Myocyte (in vitro differentiated cells): Measurements from ENCODE around the gene ING4. TPM values are rescaled to one million over a fixed set of nuclear protein-coding genes. Genes with fewer than 3 reads are reported as not detected.

Source experiments
- DNase-seq: peaks from one replicate; pipeline ENCODE4 v3.0.0-alpha.2; 2012; ENCODE audit warnings: low read depth
- total RNA-seq: library from RNA; depleted of rRNA; stranded (reverse); fragments of >200 nt; gene quantifications from 2 replicates; pipeline ENCODE4 v1.2.3, GENCODE V29; 2014

ING4 gene
- total RNA-seq, 1 donor from 2014 or later = 41.0 TPM

DNA sequence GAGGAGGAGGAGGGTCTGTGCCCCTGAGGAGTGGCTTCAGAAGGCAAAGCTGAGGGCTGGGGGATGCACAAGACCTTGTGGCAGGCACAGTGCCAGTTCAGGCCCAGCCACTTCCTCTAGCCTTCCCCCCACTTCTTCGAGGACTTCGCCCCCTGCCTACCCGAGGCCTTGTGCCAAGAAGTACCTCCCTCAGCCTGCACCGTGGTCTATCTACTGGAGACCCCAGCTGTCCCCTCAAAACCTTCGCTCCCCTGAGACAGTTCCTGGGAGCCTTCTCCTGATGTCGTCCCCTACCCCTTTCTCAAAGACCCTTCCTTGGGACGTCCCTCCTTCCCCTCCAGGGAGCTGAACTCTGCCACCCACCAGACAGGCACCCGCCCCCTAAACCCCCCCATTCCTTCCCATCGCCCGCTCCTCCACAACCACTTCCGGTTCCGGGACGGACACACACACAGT lies 25.7 kb upstream of the ING4 start:
- no peak for DNase-seq

DNA sequence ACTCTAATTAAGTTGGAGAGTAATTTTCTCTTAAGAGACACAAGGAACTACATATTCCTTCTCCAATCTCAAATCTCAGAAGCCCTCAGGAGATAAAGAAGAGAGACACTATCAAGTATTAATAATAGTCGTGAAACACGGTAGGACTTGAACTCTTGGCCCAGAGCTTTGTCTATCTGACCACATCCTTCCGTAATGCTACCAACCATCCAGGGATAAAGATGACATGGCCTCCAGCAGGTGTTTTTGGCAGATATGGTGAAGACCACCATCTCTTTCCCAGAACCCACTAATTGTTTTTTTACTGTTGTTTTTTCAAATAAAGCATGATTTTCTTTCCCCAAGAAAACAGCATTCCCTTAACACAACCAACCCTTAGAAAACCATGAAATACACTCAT lies 22.9 kb upstream of the ING4 start:
- no peak for DNase-seq

DNA sequence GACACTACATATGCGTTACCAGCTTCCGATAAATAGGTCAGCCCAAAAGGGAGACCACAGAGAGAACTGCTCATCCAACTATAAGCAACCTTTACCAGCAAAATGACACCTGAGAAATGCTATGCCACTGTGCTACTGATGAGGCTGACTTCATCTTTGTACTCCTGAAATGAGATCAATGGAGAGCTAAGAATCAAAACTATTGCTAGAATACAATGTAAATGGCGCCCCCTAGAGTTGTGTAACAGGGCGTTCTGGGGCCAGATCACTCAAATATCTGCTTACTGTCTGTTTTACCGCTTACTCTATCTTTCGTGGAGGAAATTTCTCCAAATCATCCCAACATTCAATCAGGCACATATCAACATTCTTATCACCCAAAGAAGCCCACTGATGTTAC lies 21.7 kb upstream of the ING4 start:
- DNase-seq = no peak

DNA sequence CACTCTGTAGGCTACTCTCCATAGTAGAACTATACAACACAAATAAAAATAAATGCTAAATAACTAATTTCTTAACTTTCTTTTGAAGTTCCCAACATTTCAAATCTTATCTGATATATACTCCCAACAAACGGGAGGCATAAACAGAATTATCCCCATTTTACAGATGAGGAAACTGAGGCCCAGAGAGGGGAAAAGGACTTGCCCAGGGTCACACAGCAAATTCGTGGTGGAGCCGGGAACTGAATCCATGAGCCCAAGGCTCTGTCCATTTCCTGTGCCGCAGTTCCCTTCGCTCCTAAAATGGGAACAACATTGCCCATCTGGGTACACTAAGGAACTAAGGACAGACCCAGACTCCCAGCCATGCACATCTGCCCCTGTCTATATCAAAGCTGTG lies 14.0 kb upstream of the ING4 start:
- DNase-seq = no peak

DNA sequence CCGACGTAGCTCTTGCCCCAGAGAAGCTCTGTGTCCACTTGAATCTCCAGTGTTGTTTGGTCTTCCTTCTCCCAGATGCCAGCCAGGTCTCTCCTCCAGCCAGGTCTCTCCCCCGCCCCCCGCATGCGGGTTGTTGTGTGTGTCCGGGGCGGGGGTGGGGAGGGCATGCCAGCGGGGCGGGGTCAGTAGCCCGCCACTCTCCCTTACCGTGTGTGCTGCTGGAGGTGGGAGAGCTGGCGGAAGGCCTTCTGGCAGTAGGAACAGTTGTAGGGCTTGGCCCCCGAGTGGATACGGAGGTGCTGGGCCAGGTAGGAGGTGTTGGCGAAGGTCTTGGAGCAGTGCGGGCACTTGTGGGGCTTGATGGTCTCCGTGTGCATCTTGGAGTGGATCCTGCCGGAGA lies 9.2 kb upstream of the ING4 start:
- DNase-seq = no peak

DNA sequence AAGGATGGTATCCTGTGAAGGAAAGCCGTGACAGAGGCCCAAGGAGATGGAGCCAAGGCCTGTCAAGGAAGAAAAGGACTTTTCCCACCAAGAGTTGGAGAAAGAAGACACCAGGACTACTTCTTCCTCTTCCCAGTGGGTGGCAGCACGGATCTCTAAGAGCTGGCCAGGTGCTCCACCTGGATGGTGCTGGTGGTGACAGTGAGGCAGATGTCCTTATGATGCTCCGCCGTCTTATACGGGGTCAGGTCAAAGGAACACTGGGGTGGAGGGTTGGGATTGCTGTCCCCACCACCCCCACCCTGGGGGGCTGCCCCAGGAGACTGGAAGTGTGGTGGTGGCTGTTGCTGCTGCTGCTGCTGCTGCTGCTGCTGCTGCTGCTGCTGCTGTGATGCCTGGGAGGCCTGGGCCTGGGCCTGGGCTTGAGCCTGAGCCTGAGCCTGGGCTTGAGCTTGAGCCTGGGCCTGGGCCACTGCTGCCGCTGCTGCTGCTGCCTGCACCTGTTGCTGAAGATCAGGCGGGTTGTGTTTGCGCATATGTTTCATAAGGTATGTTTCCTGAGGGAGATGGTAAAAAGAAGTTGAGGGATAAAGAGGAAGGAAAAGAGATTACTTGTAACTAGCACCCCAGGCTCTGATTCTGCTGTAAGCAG lies 4.8 kb upstream of the ING4 start:
- no peak for DNase-seq

DNA sequence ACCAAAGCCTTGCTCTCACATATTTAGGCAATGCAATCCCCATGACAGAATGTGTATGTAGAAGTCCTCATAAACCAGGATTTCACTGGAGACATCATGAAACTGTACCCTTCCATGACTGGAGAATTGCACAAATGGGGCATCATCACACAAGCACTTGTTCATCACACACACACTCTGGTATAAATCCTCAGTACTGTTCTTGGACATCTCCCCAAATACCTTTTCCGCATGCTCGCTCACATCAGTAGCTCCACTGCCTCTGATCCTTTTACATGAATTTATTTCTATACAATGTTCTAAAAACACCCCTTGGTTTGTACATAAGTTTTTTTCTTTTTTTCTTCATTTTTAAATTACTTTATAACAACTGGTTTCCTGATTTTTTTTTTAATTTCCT lies 3.3 kb upstream of the ING4 start:
- DNase-seq = no peak

DNA sequence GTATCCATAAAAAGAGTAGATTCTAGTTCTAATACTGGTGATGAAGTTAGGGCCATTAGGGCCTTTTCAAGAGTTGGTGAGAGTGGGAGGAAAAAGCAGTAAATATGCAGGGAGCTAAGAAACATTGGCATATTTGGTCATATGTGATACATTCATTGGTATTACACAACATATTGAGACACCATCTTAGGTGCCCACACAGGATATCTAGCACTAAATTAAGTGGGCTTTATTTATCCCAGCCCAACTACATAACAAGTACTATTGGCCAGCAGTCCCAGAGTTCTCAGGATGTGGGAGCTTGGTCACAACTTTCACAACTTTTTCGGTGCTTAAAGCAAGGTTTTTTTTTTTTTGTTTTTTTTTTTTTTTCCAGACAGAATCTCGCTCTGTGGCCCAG lies 2.0 kb upstream of the ING4 start:
- no peak for DNase-seq

DNA sequence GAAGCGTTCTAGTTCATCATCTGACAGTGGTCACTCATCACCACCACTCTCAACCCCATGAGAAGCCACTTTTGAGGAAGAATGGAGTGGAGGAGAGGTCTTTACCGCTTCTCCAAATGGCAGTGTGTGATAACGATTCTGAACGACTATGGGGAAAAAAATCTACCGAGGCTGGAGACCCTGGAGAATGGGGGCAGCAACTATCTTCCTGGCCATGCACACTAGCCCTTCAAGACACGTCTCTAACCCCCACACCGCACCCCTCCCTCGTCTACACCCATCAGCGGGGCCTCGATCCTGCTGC lies 365 bp downstream of the ING4 start:
- DNase-seq = no peak

DNA sequence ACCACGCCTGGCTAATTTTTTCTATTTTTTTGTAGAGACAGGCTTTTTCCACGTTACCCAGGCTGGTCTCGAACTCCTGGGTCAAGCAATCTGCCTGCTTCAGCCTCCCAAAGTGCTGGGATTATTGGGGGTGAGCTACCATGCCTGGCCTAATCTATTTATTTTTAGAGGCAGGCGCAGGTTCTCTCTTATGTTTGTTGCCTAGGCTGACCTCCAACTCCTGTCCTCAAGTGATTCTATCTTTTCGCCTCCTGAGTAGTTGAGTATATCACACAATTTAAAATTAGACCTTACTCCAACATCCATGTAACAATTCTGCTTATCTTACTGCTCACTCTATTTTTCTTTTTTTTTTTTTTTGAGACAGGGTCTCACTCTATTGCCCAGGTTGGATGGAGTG lies 8.9 kb downstream of the ING4 start:
- DNase-seq = no peak

DNA sequence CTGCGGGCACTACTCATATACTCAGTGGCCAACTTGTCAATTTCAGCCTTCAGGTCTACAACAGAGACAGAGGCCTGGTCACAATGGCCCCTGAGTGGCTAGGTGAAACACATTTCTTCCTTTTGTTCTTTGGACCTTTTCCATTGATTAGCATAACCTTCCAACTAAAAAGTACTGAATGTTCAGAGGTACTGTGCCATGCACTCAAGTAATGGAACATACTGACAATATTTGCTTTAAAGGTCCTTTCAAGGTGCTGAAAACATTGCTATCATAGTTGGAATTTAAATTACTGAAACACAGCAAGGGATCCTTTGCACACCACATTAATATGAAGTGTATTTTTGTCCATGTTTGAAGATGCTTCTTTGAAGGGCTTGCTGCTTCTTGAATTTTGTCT lies 9.6 kb downstream of the ING4 start:
- DNase-seq = no peak

DNA sequence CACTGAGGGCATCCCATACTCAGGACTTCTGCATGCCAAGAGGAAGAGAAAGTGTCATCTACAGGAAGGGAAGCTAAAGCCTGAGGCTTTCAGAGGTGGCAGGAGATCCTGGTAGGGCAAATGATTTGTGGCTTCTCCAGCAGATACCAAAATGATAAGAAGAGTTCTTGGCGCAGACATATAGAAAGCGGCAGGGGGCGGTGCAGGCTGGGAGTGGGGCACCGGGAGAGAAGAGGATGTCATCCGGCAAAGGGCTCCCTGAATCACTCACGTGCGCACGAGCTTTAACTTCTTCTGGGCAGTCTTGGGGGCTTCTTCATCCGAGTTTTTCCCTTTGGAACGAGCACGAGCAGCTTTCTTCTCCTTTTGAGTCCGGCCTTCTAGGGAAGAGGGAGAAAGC lies 10.5 kb downstream of the ING4 start:
- no peak for DNase-seq

DNA sequence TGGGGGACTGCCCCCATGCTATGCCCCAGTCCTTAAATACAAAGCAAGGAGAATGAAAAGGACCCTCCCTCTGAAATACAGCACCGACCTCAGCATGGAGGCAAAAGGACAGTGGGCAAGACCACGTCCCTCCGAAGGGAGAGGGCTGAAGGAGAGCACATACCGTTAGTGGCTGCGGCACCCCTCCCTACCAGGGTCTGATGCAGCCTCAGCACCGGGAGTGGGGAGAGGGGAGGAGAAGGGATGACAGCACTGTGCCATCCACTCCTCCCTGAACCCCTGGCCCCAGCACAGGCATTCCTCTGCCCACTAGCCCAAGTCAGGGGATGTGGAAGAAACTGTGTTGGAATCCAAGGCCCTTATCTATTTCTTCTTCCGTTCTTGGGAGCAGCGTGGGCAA lies 12.1 kb downstream of the ING4 start:
- no peak for DNase-seq

DNA sequence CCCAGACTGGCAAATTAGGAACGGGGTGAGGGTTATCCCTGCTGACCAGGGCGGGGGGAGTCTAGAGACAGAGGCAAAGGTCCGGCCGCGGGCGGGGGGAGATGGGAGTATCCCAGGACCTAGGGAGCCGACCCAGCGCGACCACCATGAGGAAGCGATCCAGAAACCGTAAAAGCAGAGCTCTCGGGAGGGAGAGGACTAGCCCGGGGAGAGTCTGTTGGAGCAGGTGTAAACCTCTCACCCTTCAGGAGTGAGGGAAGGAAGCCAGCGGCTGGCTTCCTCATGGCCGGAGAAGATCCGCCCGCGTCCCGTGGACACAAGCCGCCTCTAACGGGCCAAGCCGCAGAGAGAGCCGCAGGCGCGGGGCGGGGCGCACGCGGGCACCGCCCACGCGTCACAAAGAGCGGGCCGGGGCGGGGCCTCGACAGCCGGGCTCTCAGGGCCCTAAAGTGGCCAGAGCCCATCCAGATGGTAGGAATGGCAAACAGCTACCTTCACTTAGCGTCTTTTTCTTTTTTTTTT lies 15.8 kb downstream of the ING4 start, which contains the start of gene ACRBP:
Gene ACRBP (minus strand): TSS at position 350 of the 522 bp plus-strand sequence. CDS start 66 bp downstream, at position 284.
- no peak for DNase-seq

DNA sequence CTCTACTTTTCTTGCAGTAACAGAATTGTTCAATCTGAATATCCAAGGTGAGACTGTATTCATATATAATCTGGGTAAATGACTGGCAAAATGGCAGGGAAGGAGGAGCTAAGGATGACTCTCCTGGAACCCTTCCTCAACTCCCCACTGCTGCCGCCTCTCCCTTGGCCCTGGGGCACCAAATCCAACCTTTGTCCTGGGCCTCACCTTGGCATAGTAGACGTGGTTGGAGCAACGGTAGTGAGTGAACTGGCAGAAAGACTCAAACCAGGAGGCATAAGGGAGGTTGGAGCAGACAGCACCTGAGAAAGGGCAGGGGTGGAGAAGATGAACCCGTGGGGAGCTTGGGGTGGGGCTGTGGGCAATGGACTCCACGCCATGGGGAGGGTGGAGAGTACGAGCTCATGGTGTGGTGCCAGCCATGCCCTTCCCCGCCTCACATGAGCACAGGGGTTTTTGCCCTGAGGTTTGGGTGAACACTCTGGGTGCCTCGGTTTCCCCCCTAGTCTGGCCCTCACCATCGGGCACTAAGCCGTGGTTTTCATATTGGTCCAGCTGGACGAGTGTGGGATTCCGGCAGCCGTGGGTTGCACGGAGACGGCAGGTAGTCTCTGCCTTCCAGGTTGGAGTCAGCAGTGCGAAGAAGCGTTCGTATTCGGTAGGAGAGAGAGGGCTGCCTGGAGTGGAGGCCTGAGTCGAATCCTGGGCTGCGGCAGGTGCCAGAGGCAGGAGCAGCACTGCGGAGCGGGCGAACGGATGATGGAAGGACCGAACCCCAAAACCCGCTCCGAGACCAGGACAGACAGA lies 16.4 kb downstream of the ING4 start:
- DNase-seq = no peak

DNA sequence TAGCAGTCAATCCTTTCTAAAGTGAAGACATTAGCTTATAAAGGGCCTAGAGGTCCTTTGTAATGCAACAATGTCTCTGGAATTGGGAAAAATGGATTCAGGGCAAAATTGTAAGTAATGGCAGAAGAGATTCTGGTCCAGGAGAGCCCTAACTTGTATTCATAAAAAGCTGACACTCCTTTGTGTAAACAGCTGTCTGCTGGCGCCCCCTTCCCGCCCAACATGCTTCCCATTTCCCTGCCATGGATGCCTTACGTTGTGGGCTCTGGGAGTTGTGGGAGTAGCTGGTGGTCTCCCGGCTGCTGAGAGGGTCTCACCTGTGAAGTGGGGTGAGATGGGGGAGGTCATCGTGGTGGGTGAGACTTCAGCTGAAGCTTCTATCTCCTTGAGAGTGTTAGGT lies 18.0 kb downstream of the ING4 start:
- DNase-seq = no peak

DNA sequence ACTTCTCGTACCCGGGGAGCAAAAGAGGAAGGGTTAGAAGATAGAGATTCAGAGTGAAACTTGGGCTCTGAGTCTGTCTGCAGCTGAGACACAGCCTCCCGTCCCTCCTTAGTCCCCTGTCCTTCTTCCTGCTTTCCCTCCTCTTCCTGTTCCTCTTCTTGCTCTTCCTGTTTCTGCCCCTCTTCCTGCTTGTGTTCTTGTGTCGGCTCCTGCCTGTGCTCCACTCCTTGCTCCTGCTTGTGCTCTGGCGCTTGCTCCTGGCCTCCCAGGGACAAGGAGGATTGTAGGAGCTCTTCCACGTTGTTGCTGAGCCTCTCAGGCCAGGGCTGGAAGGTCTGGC lies 18.7 kb downstream of the ING4 start:
- no peak for DNase-seq

DNA sequence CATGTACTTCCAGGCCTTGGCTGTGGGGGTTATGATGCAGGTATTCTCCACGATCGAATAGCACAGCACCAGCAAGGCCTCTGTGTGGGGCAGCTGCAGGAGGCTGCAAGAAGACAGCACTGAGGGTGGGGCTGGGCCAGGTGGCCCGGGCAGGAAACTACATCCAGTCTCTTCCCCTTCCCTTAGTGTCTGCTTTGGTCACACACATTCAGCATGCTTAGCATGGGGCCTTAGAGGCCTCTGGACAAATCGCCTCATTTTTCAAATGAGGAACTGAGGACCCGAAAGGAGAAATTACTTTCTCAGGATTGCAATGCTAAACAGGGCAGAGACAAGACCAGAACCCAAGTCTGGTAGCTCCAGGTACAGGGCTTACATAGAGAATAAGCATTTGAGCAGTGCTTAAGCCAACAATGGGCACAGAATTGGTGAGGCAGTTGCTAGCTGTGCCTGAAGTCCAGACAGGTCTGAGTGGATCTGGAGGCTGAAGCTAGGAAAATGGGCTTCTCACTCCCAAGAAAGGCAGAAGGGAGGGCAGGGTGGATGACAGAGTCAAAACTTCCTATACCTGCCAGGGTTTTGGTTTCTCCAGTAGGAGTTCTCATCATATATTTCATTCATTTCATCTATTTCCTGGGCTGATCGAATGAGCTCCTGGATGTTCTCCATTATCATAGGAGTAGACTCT lies 19.2 kb downstream of the ING4 start:
- DNase-seq = no peak

DNA sequence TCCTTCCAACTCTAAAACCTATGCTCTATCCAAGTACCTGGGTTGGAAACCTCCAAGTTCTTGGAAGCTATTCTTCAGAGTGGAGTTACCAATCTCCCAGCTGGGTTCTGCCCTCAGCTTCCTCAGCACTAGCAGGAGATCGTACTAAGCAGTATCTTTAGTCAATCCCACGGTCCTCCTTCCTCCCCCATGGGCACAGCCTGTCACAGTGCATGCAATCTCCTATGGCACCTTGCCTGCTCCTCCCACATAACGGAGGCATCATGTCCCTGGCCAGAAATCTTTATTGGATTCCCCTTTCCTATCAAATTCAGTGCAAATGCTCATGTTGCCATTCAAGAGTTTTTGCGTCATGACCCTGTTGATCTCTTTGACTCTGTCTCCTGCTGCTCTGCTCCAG lies 21.8 kb downstream of the ING4 start:
- no peak for DNase-seq

DNA sequence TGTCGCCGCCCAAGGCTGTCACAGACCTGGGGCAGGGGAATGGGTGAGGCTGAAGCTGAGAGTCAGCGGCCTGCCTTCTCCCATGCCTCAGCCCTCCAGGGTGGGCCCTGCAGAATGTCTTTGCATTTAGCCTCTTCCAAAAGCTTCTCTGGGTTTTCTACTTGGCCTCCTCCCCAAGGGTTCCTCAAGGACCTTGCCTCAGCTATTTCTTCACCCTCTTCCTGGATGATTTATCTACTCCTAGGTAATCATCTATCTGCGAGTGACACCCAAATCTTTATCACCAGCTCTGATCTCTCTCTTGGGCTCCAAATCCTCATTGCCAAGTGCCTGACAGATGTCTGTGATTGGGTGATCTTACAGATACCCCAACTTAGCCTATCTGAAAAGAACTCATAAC lies 22.4 kb downstream of the ING4 start:
- DNase-seq = no peak

DNA sequence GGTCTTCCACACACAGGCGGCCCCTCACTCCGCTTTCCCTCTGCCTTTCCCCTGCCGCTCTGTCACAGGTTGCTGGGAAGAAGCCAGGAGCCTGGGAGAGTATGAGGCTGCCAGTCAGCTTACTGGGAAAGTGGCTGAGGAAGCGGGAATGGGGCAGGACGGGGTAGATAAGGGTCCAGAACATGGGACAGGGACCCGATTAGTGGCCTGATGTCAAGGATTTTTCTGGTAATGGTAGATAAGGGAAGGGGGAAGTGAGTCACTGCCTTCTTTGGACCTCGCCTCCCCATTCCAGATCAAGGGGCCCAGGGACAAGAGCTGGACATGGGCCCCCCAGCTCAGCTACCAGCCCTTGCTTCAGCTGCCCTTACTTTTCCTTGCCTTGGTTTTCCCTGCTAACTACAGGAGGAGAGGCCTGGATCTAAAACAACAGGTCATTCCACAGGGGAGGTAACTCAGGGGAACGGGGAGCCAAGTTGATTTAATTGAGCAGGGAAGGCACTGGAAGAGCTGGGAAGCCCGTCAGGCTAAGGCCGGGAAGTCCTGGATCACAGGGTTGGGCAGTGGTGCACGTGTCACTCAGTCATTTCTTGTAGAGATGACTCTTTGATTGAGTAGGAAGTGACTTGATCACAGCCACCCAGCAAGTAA lies 23.6 kb downstream of the ING4 start:
- DNase-seq = no peak

DNA sequence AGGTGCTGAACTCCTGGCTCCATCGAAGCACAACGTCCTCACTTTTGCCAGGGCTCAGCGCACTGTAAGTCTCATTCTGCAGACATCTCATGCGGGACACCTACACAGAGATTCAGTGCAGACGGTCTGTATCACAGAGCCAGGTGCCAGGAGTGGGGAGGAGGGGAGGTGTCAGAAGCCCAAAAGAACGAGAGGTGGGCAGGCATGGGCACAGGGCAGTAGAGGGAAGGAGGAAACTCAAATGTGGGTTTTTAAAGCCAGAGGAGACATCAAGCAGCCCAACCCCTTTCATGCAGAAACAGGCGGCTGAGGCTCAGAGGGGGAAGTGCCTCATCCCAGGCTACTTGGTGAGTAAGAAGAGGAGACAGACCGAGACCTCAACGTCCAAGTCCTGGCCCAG lies 24.6 kb downstream of the ING4 start:
- DNase-seq = no peak
